NB4 (cell line): Measurements from ENCODE around the gene CLEC16A.

Experiments
- DNase-seq: peaks from one replicate; pipeline ENCODE4 v3.0.0; 2010; ENCODE audit warnings: low read depth
- H3K4me3 ChIP-seq: one replicate; pipeline ENCODE4 v1.5.1; 2011; ENCODE audit warnings: mild to moderate bottlenecking, low read depth, low read length, moderate library complexity
- MYC ChIP-seq: IDR thresholded peaks from 2 replicates; pipeline ENCODE4 v1.6.1; 2011; ENCODE audit warnings: low read depth, low read length
- POLR2A ChIP-seq: IDR thresholded peaks from 2 replicates; pipeline ENCODE4 v1.6.1; 2011; ENCODE audit warnings: mild to moderate bottlenecking; ENCODE audit not compliant: insufficient read length; ENCODE audit errors: extremely low read depth
- TF ChIP-seq, protein P1 (sequence below): IDR thresholded peaks from 2 replicates; pipeline ENCODE4 v1.6.1; 2011; ENCODE audit warnings: low read depth, low read length
- TF ChIP-seq, protein P2 (sequence below): IDR thresholded peaks from one replicate; pipeline ENCODE4 v1.5.1; 2012; ENCODE audit warnings: low read depth, low read length

Gene CLEC16A

DNA sequence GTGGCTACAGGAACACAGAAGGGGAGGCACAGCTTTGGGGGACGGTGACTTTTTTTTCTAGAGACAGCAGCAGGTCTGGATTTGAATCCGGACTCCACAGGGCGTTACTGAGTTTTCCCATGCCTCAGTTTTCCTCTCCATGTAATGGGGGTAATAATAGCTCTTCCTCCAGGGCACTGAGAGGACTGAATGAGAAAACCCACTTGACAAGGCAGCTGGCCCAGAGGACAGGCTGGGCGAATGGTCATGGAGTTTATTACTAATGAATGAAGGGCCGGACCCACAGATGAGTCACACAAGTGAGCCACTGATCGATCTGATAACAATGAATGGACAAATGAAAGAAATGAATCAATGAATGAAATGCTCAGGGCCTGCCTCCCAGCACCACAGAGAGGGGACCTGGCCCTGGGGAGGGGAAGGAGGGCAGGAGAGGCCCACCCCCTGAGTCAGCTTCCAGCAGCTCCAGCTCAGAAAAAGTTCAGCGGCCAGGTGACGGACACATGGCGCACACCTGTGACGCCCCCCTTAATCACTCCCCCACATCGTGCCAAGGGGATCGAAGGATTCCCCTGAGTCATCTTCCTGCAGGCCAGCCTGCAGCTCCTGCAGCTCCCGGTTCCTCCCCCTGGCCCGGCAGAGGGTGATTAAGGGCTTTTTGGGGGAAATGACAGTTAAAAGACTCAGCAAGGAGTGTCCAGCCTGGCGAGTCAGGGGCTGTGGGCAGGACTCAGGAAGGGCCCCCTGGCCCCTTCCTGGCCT, 257.3 kb downstream of the CLEC16A start:
- H3K4me3 ChIP-seq: peak overlapping the region; percentile 28
- TF ChIP-seq POLR2A: no peak
- TF ChIP-seq, protein P1, sequence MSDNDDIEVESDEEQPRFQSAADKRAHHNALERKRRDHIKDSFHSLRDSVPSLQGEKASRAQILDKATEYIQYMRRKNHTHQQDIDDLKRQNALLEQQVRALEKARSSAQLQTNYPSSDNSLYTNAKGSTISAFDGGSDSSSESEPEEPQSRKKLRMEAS: peak; percentile 23; the same call in 1 of the 2 replicates
- DNase-seq: peak; percentile 88

DNA sequence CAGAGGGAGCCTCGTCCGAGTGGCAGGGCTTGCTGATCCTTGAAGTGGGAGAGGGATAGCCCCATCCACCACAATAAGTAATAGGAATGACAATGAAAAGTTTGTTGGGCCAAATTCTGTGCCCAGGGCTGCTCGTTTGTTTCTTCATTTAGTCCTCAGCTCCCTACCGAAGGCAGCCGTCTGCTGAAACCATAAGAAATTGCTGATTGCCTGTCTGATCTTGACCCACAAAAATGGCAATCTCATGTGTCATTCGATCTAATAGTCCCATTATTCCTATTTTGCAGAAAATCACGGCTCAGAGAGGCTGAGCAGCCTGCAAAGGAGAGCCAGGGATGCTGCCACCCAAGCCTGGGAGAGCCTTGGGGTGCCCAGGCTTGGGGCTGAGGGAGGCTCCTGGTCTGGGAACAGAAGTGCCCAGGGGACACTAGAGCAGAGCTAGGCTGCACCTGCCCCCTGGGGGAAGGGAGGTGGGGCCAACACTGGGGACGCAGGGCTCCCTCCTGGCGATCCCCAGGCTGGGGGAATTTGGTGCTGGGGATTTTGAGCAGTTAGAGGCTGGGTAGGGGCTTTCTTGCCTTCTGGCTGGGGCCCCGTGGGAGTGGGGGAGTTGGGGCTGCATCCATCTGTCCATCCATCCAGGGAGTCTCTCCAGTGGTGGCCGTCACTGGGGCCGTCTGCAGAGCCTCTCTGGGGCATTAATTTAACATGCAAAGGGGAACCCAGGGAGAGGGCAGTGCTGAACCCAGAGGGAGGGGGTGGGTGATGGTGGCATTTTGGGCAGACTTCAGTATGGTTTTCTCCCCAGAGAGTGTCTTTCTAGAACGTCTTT, 258.1 kb downstream of the CLEC16A start:
- peak overlapping the region; percentile 28 for H3K4me3 ChIP-seq
- DNase-seq: peak; percentile 66
- TF ChIP-seq MYC (no peak), POLR2A (no peak)
- TF ChIP-seq, protein P2, sequence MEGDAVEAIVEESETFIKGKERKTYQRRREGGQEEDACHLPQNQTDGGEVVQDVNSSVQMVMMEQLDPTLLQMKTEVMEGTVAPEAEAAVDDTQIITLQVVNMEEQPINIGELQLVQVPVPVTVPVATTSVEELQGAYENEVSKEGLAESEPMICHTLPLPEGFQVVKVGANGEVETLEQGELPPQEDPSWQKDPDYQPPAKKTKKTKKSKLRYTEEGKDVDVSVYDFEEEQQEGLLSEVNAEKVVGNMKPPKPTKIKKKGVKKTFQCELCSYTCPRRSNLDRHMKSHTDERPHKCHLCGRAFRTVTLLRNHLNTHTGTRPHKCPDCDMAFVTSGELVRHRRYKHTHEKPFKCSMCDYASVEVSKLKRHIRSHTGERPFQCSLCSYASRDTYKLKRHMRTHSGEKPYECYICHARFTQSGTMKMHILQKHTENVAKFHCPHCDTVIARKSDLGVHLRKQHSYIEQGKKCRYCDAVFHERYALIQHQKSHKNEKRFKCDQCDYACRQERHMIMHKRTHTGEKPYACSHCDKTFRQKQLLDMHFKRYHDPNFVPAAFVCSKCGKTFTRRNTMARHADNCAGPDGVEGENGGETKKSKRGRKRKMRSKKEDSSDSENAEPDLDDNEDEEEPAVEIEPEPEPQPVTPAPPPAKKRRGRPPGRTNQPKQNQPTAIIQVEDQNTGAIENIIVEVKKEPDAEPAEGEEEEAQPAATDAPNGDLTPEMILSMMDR: no peak
- TF ChIP-seq, protein P1: no peak

DNA sequence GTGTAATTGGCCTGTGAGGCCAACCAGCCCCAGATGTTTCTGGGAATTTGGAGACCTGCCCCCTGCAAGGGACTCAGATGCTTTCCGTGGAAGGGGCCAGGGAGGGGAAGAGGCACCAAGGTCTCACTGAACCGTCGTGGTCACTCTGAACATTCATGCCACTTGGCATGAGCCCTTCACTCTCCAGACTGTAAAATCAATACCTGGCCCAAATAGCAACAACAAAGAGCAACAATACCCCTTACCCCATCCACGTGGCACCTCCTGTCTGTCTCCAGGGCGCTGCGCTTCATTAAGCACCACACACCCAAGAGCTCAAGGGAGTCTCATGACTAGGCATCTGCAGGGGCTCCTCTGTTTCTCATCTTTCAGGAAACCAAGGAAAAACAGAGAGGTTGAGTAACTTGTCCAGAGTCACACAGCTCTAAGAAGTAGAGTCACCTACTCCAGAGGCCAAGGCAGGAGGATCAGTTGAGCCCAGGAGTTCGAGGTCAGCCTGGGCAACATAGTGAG, 258.8 kb downstream of the CLEC16A start:
- TF ChIP-seq, protein P2: no peak
- TF ChIP-seq MYC (no peak), POLR2A (no peak)
- TF ChIP-seq, protein P1: no peak
- H3K4me3 ChIP-seq: no peak overlapping the region
- no peak for DNase-seq

DNA sequence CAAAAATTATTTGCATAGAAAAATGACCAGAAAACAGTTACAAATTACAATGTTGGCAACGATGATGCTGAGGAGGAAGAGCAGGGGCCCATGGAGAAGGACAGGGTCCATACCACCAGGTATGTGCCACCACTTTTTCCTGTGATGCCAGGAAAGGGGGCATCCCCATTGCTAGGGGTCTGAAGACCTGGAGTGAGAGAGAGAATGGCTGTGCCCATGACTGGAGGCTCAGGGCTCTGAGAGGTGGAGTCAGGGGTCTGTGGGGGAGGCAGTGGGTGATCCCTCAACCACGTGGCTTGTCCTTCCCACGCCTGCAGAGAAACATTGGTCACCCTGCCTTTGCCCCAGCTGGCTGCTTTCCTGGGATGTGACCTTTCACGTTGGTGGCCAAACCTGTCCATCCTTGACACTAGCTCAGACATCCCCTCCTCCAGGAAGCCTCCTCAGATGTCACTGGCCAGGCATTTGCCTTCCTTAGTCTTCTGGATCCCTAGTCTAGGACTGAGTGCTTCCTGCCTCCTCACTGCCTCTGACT, 260.2 kb downstream of the CLEC16A start:
- DNase-seq: no peak
- no peak for TF ChIP-seq MYC
- TF ChIP-seq, protein P2: no peak
- TF ChIP-seq, protein P1: no peak
- no peak for TF ChIP-seq POLR2A
- H3K4me3 ChIP-seq: no peak overlapping the region

DNA sequence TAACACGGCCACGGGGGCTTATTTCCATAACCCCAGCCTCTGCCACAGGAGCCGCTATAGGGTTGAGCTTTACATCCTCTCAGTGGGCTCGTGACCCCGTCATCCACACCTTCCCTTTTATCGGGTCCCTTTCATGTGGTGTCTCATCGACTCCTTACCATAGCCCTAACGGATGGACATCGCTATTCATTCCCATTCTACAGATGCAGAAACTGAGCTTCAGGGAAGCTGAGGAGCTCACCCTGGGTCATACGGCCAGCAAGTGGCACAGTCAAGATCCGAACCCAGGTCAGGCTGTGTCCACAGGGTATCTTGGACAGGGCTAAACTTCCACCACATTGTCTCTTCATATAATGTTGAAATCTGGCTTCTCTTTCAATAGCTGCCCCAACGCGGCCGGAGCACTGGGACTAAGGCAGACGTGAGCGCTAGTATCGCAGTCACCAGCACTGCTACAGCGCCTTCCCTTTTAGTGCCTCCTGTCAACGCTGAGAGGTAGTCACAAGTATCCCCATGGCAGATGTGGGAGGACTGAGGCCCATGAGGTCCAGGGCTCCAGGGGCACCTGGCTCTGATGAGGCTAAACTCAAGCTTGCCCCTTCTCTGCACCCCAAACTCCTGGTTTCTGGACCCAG, 260.8 kb downstream of the CLEC16A start:
- DNase-seq: no peak
- H3K4me3 ChIP-seq: no peak overlapping the region
- TF ChIP-seq POLR2A: no peak
- TF ChIP-seq MYC: no peak
- TF ChIP-seq, protein P2: no peak
- TF ChIP-seq, protein P1: no peak
